NCI-H345 (cell line): ENCODE measurements around the gene RAPSN.

Source experiments
- DNase-seq: peaks from one replicate; lab custom pipeline; 2025; lab: John Stamatoyannopoulos, UW

RAPSN gene

GRCh38 chr11:47448566-47449427 lies at the start of gene RAPSN:
TSS of gene RAPSN (minus strand) at chr11:47449136. CDS start at chr11:47448964, 172 bp downstream.
- no peak for DNase-seq

GRCh38 chr11:47498149-47498548 lies 49.2 kb upstream of the RAPSN start:
- DNase-seq, result no peak

- no peak for DNase-seq
These were observed 47.9 kb upstream of the RAPSN start for GRCh38 chr11:47496808-47497207.

- no peak for DNase-seq
These were observed 46.9 kb upstream of the RAPSN start for GRCh38 chr11:47495856-47496217.

- DNase-seq, result no peak
These were observed 46.3 kb upstream of the RAPSN start for GRCh38 chr11:47495011-47495855.

GRCh38 chr11:47489395-47489755 lies 40.4 kb upstream of the RAPSN start:
- DNase-seq, result no peak

- no peak for DNase-seq
These were observed 39.9 kb upstream of the RAPSN start for GRCh38 chr11:47488674-47489394.

GRCh38 chr11:47488111-47488510 lies 39.2 kb upstream of the RAPSN start:
- DNase-seq, result no peak

GRCh38 chr11:47487421-47487820 lies 38.5 kb upstream of the RAPSN start:
- DNase-seq, result no peak

GRCh38 chr11:47485107-47485506 lies 36.2 kb upstream of the RAPSN start:
- no peak for DNase-seq

GRCh38 chr11:47483457-47483856 lies 34.5 kb upstream of the RAPSN start:
- no peak for DNase-seq

GRCh38 chr11:47480762-47481161 lies 31.8 kb upstream of the RAPSN start:
- DNase-seq, result no peak

- no peak for DNase-seq
These were observed 29.9 kb upstream of the RAPSN start for GRCh38 chr11:47478651-47479329.

- DNase-seq, result no peak
These were observed 28.8 kb upstream of the RAPSN start for GRCh38 chr11:47477753-47478152.

GRCh38 chr11:47477323-47477722 lies 28.4 kb upstream of the RAPSN start:
- no peak for DNase-seq

GRCh38 chr11:47470671-47471070 lies 21.7 kb upstream of the RAPSN start:
- DNase-seq, result no peak

- DNase-seq, result peak; percentile 1
These were observed 20.6 kb upstream of the RAPSN start for GRCh38 chr11:47469361-47470179.

GRCh38 chr11:47468598-47469214 lies 19.8 kb upstream of the RAPSN start:
- DNase-seq, result peak; percentile 32

GRCh38 chr11:47467357-47467756 lies 18.4 kb upstream of the RAPSN start:
- peak; percentile 91 for DNase-seq

GRCh38 chr11:47466701-47467250 lies 17.8 kb upstream of the RAPSN start:
- peak; percentile 84 for DNase-seq
